Measurements from ENCODE around the gene RIPOR3.

The RIPOR3 gene

DNA sequence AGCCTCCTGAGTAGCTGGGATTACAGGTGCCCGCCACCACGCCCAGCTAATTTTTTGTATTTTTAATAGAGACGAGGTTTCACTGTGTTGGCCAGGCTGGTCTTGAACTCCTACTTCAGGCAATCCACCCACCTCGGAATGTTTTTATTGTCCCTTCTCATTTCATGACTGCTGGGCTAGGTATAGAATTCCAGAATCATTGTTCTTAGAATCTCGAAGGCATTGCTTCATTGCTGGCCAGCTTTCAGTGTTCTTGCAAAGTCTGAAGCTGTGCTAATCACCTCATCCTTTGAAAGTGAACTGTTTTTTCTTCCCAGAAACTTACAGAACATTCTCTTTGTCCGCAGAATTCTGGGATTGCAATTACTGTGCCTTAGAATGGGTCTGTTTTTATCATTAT lies 132.2 kb downstream of the RIPOR3 start:
- peaks cover 3% of the 10 kb centered on the region for H3K4me1 ChIP-seq (ENCODE audit: control insufficient read depth, insufficient read depth, low read length)
- no peaks in the 10 kb centered on the region for H3K9me3 ChIP-seq (ENCODE audit: control insufficient read depth, low read length)
- no peak overlapping the region for H3K4me3 ChIP-seq (ENCODE audit: low read length)
- no peak overlapping the region for H3K9ac ChIP-seq (ENCODE audit: low read length)
- no peaks in the 10 kb centered on the region for H3K27me3 ChIP-seq (ENCODE audit: control insufficient read depth, insufficient read depth, low read length)
- H3K36me3 ChIP-seq (ENCODE audit: control insufficient read depth, insufficient read depth, low read length): peaks cover 8% of the 10 kb centered on the region

DNA sequence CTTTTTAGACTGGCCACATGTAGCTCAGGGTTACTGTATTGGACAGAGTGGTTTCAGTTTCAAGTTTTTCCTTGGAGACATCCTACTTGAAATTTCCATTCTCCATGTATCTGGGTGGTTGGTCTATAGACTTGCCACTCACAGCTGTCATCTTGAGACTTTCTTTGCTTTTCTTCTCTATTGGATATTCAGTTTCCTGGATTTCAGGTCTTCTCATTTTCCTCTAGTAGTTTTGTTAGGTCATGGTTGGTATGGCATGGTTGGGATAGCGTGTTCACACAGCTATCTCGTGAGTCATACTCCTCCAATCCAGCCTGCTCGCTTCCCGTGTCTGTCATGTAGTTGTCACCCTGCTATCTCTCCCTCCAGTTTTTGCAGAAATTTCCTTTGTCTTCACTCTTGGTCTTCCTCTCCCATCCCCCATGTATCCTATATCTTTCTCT lies 132.8 kb downstream of the RIPOR3 start:
- Histone ChIP-seq H3K9me3 (ENCODE audit: control insufficient read depth, low read length) (no peaks in the 10 kb centered on the region), H3K36me3 (ENCODE audit: control insufficient read depth, insufficient read depth, low read length) (peaks cover 8% of the 10 kb centered on the region), H3K27me3 (ENCODE audit: control insufficient read depth, insufficient read depth, low read length) (no peaks in the 10 kb centered on the region), H3K4me3 (ENCODE audit: low read length) (no peak overlapping the region), H3K9ac (ENCODE audit: low read length) (no peak overlapping the region), H3K4me1 (ENCODE audit: control insufficient read depth, insufficient read depth, low read length) (no peaks in the 10 kb centered on the region)

DNA sequence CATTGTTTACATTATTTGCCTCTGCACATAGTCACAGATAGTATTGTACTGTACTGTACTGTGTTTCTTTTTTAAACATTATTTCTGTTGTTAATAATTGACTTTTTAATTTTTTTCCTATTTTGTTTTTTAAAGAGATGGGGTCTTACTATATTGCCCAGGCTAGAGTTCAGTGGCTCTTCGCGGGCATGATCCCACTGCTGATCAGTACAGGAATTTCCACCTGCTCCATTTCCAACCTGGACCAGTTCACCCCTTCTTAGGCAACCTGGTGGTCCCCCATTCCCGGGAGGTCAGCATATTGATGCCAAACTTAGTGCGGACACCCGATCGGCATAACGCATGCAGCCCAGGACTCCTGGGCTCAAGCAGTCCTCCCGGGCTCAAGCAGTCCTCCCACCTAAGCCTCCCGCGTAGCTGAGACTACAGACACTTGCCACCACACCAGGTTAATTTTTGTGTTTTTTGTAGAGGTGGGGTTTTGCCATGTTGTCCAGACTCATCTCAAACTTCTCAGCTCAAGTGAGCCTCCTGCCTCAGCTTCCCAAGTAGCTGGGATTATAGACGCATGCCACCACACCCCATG lies 133.7 kb downstream of the RIPOR3 start:
- H3K27me3 ChIP-seq (ENCODE audit: control insufficient read depth, insufficient read depth, low read length): no peaks in the 10 kb centered on the region
- no peak overlapping the region for H3K9ac ChIP-seq (ENCODE audit: low read length)
- peaks cover 8% of the 10 kb centered on the region for H3K36me3 ChIP-seq (ENCODE audit: control insufficient read depth, insufficient read depth, low read length)
- no peak overlapping the region for H3K4me3 ChIP-seq (ENCODE audit: low read length)
- H3K9me3 ChIP-seq (ENCODE audit: control insufficient read depth, low read length): no peaks in the 10 kb centered on the region
- no peaks in the 10 kb centered on the region for H3K4me1 ChIP-seq (ENCODE audit: control insufficient read depth, insufficient read depth, low read length)

GRCh38 chr20:50555662-50556061 lies 135.7 kb downstream of the RIPOR3 start:
- Histone ChIP-seq H3K9me3 (ENCODE audit: control insufficient read depth, low read length) (no peaks in the 10 kb centered on the region), H3K9ac (ENCODE audit: low read length) (no peak overlapping the region), H3K36me3 (ENCODE audit: control insufficient read depth, insufficient read depth, low read length) (no peaks in the 10 kb centered on the region), H3K4me1 (ENCODE audit: control insufficient read depth, insufficient read depth, low read length) (no peaks in the 10 kb centered on the region), H3K4me3 (ENCODE audit: low read length) (no peak overlapping the region), H3K27me3 (ENCODE audit: control insufficient read depth, insufficient read depth, low read length) (no peaks in the 10 kb centered on the region)

- H3K9me3 ChIP-seq (ENCODE audit: control insufficient read depth, low read length): no peaks in the 10 kb centered on the region
These were observed 136.4 kb downstream of the RIPOR3 start for GRCh38 chr20:50554694-50555579.

GRCh38 chr20:50552979-50553378 lies 138.4 kb downstream of the RIPOR3 start:
- Histone ChIP-seq H3K9ac (ENCODE audit: low read length) (no peak overlapping the region), H3K4me3 (ENCODE audit: low read length) (no peak overlapping the region), H3K27me3 (ENCODE audit: control insufficient read depth, insufficient read depth, low read length) (no peaks in the 10 kb centered on the region), H3K9me3 (ENCODE audit: control insufficient read depth, low read length) (no peaks in the 10 kb centered on the region), H3K4me1 (ENCODE audit: control insufficient read depth, insufficient read depth, low read length) (no peaks in the 10 kb centered on the region), H3K36me3 (ENCODE audit: control insufficient read depth, insufficient read depth, low read length) (no peaks in the 10 kb centered on the region)

More at GRCh38 chr20:50554694-50555579, 136.4 kb downstream of the RIPOR3 start:
- H3K4me1 ChIP-seq (ENCODE audit: control insufficient read depth, insufficient read depth, low read length): no peaks in the 10 kb centered on the region
- H3K4me3 ChIP-seq (ENCODE audit: low read length): no peak overlapping the region
- no peaks in the 10 kb centered on the region for H3K36me3 ChIP-seq (ENCODE audit: control insufficient read depth, insufficient read depth, low read length)
- H3K27me3 ChIP-seq (ENCODE audit: control insufficient read depth, insufficient read depth, low read length): no peaks in the 10 kb centered on the region
- H3K9ac ChIP-seq (ENCODE audit: low read length): no peak overlapping the region

- no peak overlapping the region for H3K9ac ChIP-seq (ENCODE audit: low read length)
- no peak overlapping the region for H3K4me3 ChIP-seq (ENCODE audit: low read length)
- no peaks in the 10 kb centered on the region for H3K27me3 ChIP-seq (ENCODE audit: control insufficient read depth, insufficient read depth, low read length)
- no peaks in the 10 kb centered on the region for H3K36me3 ChIP-seq (ENCODE audit: control insufficient read depth, insufficient read depth, low read length)
- H3K9me3 ChIP-seq (ENCODE audit: control insufficient read depth, low read length): no peaks in the 10 kb centered on the region
- no peaks in the 10 kb centered on the region for H3K4me1 ChIP-seq (ENCODE audit: control insufficient read depth, insufficient read depth, low read length)
These were observed 140.1 kb downstream of the RIPOR3 start for GRCh38 chr20:50551288-50551687.

DNA sequence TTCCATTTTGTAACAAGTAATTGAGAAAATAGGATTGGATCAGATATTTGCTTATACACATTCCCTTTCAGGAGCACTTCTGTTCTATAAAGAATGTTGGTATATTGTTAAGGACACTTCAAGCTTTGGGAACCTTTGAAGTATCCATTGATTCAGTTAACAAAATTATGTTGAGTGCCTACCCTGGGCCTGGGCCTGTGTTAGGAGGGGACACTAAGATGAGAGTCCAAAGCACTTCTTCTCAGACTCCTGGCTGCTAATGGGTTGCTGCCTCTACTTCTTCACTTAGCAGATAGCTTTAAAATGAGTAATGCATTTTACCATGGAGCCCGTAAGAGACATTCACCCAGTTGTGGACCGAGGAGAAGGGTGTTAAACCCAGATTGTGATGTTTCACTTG lies 140.8 kb downstream of the RIPOR3 start:
- Histone ChIP-seq H3K9ac (ENCODE audit: low read length) (no peak overlapping the region), H3K36me3 (ENCODE audit: control insufficient read depth, insufficient read depth, low read length) (no peaks in the 10 kb centered on the region), H3K4me3 (ENCODE audit: low read length) (no peak overlapping the region), H3K4me1 (ENCODE audit: control insufficient read depth, insufficient read depth, low read length) (no peaks in the 10 kb centered on the region), H3K9me3 (ENCODE audit: control insufficient read depth, low read length) (no peaks in the 10 kb centered on the region), H3K27me3 (ENCODE audit: control insufficient read depth, insufficient read depth, low read length) (no peaks in the 10 kb centered on the region)

- no peaks in the 10 kb centered on the region for H3K4me1 ChIP-seq (ENCODE audit: control insufficient read depth, insufficient read depth, low read length)
- no peak overlapping the region for H3K9ac ChIP-seq (ENCODE audit: low read length)
- no peaks in the 10 kb centered on the region for H3K9me3 ChIP-seq (ENCODE audit: control insufficient read depth, low read length)
- H3K4me3 ChIP-seq (ENCODE audit: low read length): no peak overlapping the region
- no peaks in the 10 kb centered on the region for H3K36me3 ChIP-seq (ENCODE audit: control insufficient read depth, insufficient read depth, low read length)
- H3K27me3 ChIP-seq (ENCODE audit: control insufficient read depth, insufficient read depth, low read length): no peaks in the 10 kb centered on the region
These were observed 142.9 kb downstream of the RIPOR3 start for GRCh38 chr20:50548396-50548795.

DNA sequence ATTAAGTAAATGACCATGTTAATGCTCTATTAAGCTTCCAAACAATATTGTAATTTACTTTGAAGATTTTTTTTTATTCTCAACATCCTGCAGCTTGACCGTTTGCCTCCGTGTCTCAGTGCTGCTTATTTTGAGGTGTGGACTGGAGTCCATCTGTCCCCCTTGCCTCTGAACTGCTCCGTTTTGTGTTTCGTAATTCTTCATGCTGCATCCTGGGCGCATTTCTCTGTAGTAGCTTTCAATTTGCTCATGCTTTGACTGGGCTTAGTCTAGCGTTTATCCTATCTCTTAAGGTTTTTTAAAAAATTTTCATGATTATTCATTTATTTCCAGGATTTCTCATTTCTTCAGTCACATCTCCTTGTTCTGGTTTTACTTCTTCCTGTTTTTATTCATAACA lies 143.4 kb downstream of the RIPOR3 start:
- Histone ChIP-seq H3K27me3 (ENCODE audit: control insufficient read depth, insufficient read depth, low read length) (no peaks in the 10 kb centered on the region), H3K9ac (ENCODE audit: low read length) (no peak overlapping the region), H3K4me3 (ENCODE audit: low read length) (no peak overlapping the region), H3K36me3 (ENCODE audit: control insufficient read depth, insufficient read depth, low read length) (no peaks in the 10 kb centered on the region), H3K4me1 (ENCODE audit: control insufficient read depth, insufficient read depth, low read length) (no peaks in the 10 kb centered on the region), H3K9me3 (ENCODE audit: control insufficient read depth, low read length) (no peaks in the 10 kb centered on the region)

- no peaks in the 10 kb centered on the region for H3K36me3 ChIP-seq (ENCODE audit: control insufficient read depth, insufficient read depth, low read length)
- H3K4me3 ChIP-seq (ENCODE audit: low read length): no peak overlapping the region
- H3K9ac ChIP-seq (ENCODE audit: low read length): no peak overlapping the region
- no peaks in the 10 kb centered on the region for H3K27me3 ChIP-seq (ENCODE audit: control insufficient read depth, insufficient read depth, low read length)
- no peaks in the 10 kb centered on the region for H3K9me3 ChIP-seq (ENCODE audit: control insufficient read depth, low read length)
- H3K4me1 ChIP-seq (ENCODE audit: control insufficient read depth, insufficient read depth, low read length): no peaks in the 10 kb centered on the region
These were observed 144.5 kb downstream of the RIPOR3 start for GRCh38 chr20:50546729-50547314.

DNA sequence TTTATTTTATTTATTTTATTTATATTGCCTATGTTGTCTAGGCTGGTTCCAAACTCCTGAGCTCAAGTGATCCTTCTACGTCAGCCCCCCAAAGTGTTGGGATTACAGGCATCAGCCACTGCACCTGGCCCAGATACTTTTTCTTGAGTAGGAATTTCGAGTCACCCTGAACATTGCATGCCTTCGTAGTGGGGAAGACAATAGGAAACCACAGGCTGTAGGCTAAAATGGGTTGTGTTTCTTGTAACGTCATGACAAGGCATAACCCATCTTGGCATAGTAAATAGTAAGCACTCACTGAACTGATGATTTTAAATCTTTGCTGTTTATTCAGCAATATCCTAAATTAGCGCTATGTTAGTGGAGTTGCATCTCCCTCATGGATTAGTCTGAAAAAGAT lies 146.2 kb downstream of the RIPOR3 start:
- H3K4me1 ChIP-seq (ENCODE audit: control insufficient read depth, insufficient read depth, low read length): no peaks in the 10 kb centered on the region
- no peaks in the 10 kb centered on the region for H3K36me3 ChIP-seq (ENCODE audit: control insufficient read depth, insufficient read depth, low read length)
- no peak overlapping the region for H3K9ac ChIP-seq (ENCODE audit: low read length)
- H3K4me3 ChIP-seq (ENCODE audit: low read length): no peak overlapping the region
- no peaks in the 10 kb centered on the region for H3K9me3 ChIP-seq (ENCODE audit: control insufficient read depth, low read length)
- no peaks in the 10 kb centered on the region for H3K27me3 ChIP-seq (ENCODE audit: control insufficient read depth, insufficient read depth, low read length)
